NCI-H345 treated with DMSO at 0.1 percent for 48 hours (cell line): ENCODE results near the gene CWC25.
A peak's percentile ranks its signal among the peaks of the same experiment; 100 is the strongest.

ENCODE experiments used
- DNase-seq: peaks from one replicate; lab custom pipeline; 2025; ENCODE audit not compliant: unreplicated experiment; lab: John Stamatoyannopoulos, UW

The CWC25 gene

GRCh38 chr17:38853292-38854219 lies 28.4 kb upstream of the CWC25 start, which contains the start of gene RPL23:
Gene RPL23, minus strand, starts transcription at chr17:38853721. Its CDS starts 11 bp downstream, at chr17:38853710.
- DNase-seq: peak; percentile 92

GRCh38 chr17:38852771-38853291 lies 27.7 kb upstream of the CWC25 start:
- DNase-seq: no peak

DNA sequence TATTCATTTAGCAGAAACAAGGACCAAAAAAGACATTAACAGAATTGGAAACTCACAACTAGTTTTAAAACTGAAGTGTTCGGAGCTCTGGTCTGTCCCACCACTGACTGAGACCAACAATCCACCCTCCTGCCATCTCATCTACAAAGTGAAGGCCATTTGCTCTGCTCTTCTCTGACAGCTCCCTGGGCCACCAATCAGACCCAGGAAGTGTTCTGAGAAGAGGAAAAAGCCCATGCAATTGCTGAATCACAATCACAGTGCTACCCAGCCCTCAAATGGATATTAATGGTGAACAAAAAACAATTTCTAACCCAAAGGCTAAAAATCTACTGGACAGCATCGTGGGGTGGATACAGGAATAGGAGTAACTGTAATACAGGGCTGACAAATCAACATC lies 26.3 kb upstream of the CWC25 start:
- no peak for DNase-seq

DNA sequence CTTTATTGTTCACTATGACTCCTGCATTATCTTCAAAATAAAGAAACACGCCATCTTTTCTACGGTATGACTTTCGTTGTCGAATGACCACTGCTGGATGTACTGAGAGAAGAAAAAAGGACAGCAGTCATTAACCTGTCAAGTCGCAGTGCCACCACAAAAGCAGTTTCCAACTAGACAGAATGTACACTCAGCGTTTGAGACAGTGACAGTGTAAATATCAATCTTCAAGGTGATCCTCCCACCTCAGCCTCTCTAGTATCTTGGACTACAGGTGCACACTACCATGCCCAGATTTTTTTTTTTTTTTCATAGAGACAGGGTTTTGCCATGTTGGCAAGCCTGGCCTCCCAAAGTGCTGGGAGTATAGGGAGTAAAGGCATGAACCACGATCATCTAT lies 25.3 kb upstream of the CWC25 start:
- no peak for DNase-seq

GRCh38 chr17:38848939-38849605 lies 24.0 kb upstream of the CWC25 start:
- no peak for DNase-seq

DNA sequence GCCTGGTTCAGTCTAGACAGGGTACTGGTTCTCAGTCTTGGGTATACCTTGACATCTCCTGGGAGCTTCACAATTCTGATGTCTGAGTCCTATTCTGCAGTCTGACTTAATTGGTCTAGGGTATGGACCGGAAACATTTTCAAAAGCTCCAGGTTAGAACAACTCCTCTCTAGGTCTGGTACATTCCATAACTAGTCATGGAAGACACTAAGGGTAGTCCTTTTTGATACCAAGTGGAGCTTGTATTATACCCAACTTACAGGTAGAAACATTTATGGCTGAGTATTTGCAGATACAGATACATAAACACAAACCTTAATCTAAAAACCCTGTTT lies 23.4 kb upstream of the CWC25 start:
- DNase-seq: no peak

DNA sequence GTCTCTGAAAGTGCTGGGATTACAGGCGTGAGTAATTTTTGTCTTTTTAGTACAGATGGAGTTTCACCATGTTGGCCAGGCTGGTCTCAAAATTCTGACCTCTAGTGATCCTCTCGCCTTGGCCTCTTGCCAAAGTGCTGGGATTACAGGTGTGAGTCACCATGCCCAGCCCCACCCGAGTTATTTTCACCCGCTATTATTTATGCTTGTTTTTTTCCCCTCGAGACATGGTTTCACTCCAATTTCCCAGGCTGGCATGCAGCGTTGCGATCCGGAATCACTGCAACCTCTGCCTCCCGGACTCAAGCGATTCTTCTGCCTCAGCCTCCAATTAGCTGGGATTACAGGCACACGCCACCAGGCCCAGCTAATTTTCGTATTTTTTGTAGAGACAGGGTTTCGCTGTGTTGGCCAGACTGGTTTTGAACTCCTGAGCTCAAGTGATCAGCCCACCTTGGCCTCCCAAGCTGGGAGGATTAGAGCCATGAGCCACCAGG lies 19.2 kb upstream of the CWC25 start:
- DNase-seq: no peak

- no peak for DNase-seq
These were observed 684 bp upstream of the CWC25 start for GRCh38 chr17:38825762-38826247.

DNA sequence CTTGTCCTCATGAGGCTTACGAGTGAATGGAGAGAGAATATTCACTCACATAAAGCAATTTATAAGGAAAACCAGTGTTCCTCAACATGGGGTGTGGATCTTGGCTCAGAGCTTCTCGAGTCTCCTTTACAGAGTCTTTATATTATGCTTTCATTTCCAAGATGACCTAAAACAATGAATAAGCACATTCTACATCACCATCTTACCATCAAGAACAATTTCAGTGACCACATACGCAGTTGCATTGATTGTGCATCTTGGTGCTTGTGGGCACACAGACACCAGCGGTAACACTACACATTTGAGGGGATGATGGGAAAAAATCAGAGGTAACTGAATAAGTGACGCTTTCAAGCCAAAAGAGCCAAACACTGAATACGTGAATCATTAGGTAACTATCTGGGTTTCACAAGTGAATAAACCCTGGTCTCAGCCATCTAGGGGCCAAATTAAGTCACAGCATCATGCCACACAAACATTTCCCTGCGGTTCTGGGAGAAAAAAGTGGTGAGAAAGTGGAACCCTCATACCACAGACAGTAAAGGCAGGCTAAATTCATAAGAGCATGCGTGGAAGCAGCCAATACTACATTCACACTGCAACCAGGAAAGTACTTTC lies 9.4 kb downstream of the CWC25 start:
- DNase-seq: no peak

DNA sequence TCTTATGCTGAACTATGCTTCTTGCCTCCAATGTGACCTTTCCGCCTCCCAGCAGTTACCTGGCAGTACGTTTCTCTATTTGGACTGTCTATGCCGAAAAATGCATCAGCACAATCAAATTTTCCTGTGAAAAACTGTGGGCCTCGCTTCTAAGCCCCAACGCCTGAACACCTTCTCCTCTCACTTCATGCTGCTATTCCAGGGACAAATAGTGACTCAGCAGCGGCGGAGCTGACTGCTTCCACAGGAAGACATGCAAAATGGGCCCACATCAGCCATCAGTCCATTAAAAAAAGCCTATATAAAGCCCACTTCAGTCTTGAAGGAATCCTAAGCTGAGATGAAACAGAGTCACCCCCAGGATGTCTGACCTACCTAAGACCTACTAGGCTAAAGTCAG lies 15.3 kb downstream of the CWC25 start:
- DNase-seq: no peak

DNA sequence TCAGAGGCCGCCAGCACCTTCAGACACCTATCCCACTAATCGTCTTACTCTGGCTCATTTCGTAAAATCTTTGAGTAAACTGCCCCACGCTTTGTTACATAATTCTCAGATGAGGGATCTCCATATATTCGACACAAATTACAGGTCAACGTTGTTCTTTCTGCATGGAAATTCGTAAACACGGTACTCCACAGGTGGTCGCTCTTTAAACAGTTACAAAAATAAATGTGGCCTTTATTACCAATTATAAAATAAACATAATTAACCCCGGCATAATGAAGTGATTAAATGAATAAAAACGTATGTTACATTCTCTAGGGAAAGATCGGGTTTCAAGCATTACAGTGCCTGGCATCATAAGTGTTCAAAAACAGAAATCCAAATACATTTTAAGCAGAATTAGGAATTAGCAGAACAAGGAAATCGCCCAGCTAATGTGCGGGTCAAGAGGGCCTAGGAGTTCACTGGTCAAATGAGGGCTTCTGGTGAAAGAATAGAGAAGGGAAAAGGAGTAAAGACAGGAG lies 24.8 kb downstream of the CWC25 start:
- DNase-seq: no peak

GRCh38 chr17:38799501-38800236 lies 25.5 kb downstream of the CWC25 start, which contains the start of gene PIP4K2B:
Gene PIP4K2B, minus strand, starts transcription at chr17:38799556. Its CDS starts 132 bp downstream, at chr17:38799424.
- DNase-seq: peak; percentile 98

DNA sequence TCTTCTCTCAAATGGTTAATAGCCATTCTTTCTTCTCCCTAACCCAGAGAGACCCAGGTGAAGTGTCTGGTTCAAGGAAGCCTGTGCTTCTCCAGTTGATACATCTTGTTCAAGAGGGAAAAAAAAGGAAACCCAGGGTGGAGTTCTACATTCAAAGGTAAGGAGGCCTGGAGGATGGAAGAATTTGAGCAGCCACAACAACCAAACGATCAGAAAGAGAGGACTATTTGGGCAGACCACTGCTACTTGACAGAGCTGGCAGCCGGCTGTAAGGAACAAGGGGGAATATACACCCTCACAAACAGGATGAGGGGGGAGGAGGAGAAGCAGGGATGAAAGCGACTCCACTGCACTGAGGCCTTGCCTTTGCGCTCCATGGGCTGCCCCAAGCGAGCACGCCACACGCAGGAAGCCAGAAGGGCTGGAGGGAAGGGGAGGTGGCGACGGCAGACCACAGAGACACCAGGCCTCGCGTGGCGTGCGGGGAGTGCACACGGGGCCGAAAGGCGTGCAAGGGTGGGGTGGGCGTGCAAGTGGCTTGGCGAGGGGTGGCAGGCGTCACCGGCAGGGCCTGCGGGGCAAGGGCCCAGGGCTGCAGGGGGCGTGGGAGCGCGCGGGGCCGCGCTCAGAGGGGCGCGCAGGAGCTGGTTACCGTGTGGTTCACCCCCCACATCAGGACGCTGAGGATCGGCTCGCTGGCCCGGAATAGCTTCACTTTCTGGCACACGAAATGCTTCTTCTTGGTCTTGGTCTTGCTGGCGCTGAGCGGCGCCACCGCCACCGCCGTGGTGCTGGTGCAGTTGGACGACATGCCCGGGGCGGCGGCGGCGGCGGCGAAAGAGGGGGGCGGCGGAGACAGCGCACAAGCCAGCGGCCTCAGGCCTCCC lies 26.3 kb downstream of the CWC25 start:
- peak; percentile 6 for DNase-seq

- DNase-seq: no peak
These were observed 27.3 kb downstream of the CWC25 start for GRCh38 chr17:38797828-38798227.

GRCh38 chr17:38797158-38797490 lies 28.0 kb downstream of the CWC25 start:
- no peak for DNase-seq

DNA sequence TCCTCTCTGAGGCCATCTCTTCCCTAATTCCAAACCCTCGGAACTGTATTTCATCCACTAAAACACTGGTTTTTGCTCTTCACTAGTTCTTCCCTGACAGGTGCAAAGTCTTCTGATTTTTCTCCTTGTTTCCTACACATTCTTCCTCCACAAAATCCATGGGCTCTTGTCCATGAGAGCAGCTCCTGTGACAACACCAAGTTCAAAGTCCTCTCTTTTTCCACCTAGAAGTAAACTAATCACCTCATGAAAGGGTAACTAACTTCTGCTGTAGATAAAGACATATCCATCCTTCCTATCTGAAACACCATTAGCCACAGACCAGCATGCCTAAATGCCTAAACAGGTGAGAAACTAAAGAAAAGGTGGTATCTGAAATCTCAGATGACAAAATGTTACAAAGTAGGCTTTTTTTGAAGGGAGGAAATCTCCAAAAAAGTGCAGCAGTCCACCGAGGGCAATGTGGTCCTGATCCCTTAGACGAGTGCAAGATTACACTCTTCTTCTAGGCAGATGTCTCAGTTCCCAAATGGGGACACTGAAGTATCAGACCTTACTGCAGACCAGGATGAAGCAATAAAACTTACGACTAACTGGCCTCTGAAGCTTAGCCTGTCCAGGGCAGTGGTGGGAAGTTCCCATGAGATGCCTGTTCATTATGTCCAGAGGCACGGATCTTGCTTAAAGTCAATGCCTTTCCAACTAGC lies 28.5 kb downstream of the CWC25 start:
- no peak for DNase-seq

- no peak for DNase-seq
These were observed 30.9 kb downstream of the CWC25 start for GRCh38 chr17:38794221-38794620.

- no peak for DNase-seq
These were observed 34.0 kb downstream of the CWC25 start for GRCh38 chr17:38791162-38791561.
